Inflammatory macrophage treated with lipopolysaccharide for 1 hour (primary cell): ENCODE measurements around the gene PTPN12.
A peak's percentile ranks its signal among the peaks of the same experiment; 100 is the strongest.

ENCODE experiments used
- DNase-seq, 2 donors: peaks; one replicate each; pipeline ENCODE4 v3.0.0-alpha.2; 2020 to 2022

PTPN12 gene

GRCh38 chr7:77667459-77668086 lies 130.5 kb downstream of the PTPN12 start:
- DNase-seq, result no peak

DNA sequence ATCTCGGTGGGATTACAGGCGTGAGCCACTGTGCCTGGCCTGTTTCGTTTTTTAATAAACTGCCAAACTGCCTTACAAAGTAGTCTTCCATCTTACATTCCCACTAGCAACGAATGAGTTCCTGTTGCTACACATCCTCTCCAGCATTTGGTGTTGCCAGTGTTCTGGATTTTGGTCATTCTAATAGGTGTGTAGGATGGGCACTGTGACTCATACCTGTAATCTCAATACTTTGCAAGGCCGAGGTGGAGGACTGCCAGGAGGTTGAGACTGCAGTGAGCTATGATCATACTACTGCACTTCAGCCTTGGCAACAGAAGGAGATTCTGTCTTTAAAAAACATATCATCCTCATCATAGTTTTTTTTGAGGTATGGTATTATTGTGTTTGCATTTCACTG lies 137.8 kb downstream of the PTPN12 start:
- no peak for DNase-seq

- DNase-seq, result no peak
Observed at GRCh38 chr7:77679608-77680007, 142.5 kb downstream of the PTPN12 start.

DNA sequence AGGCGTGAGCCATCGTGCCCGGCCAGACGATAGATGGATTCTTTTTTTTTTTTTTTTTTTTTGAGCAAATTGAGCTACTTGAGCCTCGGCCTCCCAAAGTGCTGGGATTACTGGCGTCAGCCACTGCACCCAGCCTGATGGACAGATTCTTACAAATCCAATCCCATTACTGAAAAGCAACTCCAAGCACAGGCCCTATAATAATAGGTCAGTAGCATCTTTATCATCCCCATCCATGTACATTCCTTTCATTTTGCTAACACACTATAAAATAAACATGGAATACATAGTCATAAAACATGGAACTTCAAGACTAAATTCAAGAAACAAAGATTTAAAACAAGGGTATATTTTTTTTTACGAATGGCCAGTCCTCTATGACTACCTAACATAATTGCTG lies 143.2 kb downstream of the PTPN12 start:
- DNase-seq, result no peak

- no peak for DNase-seq
Observed at GRCh38 chr7:77684030-77684429, 146.9 kb downstream of the PTPN12 start.

- DNase-seq, result peak; percentile 25 to 35
Observed at GRCh38 chr7:77685233-77685632, 148.1 kb downstream of the PTPN12 start.

DNA sequence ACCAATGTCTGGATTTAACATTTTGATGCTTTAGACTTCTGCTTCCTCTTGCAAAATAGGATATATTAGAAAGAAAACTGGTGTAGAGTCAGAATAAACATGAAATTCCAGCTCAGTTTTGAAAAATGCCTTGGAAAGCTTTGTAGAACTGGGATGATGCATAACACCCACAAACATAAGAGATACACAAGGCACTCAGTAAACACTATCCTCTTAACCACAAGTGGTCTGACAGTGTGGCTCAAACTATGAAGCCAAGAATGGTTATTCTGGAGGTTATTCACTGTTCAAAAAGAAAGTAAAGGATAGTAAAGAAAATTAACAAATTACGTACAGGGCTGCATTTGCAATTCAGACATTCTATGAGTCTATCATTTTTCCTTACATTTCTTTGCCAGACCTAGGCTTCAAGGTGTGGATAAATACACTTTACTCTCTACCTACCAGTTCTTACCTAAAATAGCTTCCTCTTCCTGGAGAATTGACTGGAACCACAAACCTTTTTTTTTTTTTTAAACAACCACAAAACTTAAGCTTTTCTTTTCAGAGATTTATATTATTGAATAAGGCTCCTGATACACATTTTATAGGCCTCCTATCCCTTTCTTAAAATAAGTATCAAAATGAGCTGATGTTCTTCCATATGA lies 150.1 kb downstream of the PTPN12 start:
- no peak for DNase-seq

- no peak for DNase-seq
Observed at GRCh38 chr7:77687747-77688144, 150.7 kb downstream of the PTPN12 start.
